ENCODE measurements around the gene NQO2.
A peak's percentile ranks its signal among the peaks of the same experiment; 100 is the strongest.
"Not testable (repeated sequence)": the region's sequence is repeated elsewhere in the genome, so short reads cannot be mapped to it uniquely, and the experiment has no call there.

NQO2 gene

GRCh38 chr6:3014675-3015066 is 15.0 kb downstream of the NQO2 start:
- DNase-seq = no peak

- DNase-seq = no peak
Measured at GRCh38 chr6:3015144-3015543, 15.4 kb downstream of the NQO2 start.

DNA sequence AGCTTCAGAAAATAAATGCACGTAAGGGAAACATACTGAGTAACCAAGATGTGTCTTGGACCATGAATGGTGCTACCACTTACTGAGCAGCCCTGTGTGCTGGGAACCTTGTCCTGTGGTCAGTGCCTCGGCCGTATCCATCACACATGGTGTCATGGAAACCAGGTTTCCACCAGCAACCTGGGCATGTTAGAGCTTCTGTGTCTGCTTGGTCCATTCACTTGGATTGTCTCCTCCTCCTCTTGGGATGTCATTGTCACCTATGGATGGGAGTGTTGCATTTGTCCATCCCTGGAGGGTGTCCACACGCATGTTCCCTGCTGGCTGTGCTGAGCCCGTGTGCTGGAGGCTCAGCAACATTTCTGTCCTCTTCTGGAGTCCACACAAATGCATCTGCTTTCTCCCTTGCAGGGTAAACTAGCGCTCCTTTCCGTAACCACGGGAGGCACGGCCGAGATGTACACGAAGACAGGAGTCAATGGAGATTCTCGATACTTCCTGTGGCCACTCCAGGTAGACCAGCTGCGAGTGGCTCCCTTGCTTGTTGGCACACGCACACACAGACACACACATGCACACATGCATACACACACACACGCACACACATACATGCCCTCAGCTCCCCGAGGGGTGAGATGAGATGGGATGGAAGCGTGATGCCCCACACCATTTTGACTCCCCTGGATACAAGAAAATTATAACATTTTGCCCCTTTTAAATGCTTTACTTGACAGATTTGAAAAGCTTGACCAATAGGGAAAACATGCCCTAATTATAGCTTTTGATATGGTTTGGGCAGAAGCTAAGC is 17.0 kb downstream of the NQO2 start:
- DNase-seq = no peak

GRCh38 chr6:3017304-3017703 is 17.6 kb downstream of the NQO2 start:
- DNase-seq = no peak

DNA sequence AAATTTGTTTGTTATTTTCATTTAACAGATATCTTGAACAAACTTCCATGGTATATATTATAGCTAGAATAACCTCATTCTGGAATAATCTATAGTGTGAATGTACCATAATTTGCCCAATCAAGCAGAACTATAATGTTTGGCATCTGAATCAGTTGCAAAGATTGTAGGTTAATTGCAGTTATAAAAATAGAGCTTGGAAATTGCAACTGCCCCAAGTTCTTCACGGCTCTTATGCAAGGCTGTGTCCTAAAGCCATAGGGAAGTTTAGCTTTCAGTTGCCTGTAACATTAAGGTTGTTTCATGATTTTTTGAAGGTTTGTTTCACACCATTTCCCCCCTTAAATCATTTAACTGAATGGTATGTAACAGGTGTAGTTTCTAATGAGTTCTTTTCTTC is 19.4 kb downstream of the NQO2 start:
- DNase-seq = no peak

DNA sequence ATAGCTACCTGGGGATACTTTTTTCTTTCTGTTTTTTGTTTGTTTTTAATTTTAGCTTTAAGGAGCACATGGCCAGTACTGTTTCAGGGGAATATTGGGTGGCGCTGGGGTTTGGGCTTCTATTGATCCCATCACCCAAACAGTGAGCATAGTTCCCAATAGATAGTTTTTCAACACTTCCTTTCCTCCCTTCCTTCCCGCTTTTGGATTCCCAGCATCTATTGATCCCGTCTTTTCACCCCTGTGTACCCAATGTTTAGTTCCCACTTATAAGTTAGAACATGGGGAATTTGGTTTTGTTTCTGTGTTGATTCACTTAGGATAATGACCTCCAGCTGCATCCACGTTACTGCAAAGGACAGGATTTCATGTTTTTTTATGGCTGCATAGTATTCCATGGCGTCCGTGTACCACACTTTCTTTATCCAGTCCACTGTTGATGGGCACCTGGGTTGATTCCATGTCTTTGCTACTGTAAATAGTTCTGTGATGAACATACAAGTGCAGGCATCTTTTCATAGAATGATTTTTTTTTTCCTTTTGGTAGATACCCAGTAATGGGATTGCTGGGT is 20.1 kb downstream of the NQO2 start:
- DNase-seq = no peak

- not testable (repeated sequence) for DNase-seq
Measured at GRCh38 chr6:3020976-3021598, 21.4 kb downstream of the NQO2 start.

DNA sequence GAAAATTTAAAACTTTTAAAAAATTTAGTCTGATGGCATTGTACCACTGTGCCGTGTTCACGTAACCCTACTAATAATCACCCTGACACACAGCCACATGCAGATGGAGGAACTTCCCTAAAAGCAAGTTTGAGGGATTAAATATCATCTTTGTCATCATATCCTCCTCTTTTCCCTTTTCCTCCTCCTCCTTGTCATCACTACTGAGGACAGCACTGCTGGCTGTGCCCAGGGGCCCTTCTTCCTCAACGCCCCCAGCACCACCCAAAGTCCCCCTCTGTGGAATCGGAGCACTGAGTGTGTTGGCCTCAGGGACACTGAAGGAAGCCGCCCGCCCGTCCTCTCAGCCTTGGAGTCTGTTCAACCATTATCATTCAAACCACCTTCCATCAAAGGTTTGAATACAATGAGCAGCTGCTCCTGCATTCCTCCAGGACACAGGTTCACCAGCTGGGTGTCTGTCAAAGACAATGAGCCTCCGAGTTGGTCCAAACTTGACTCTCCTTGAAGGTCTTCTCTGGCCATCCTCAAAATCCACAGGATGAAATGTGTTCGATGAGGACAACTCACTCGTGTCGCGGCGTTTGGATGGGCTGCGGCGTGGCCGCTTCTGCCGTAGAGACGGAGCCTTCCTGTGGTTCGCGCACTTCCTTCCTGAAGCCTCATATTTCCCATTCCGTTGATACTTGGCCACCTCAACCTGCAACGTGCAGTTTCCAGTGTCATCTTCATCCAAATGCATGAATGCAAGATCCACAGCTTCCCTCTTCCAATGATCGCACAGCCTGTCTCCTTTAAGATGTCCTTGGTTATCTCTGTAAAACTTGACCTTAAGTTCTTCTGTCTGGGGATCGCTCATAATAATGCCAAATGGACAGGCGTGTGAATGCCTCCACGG is 23.3 kb downstream of the NQO2 start:
- peak; percentile 29 for DNase-seq

DNA sequence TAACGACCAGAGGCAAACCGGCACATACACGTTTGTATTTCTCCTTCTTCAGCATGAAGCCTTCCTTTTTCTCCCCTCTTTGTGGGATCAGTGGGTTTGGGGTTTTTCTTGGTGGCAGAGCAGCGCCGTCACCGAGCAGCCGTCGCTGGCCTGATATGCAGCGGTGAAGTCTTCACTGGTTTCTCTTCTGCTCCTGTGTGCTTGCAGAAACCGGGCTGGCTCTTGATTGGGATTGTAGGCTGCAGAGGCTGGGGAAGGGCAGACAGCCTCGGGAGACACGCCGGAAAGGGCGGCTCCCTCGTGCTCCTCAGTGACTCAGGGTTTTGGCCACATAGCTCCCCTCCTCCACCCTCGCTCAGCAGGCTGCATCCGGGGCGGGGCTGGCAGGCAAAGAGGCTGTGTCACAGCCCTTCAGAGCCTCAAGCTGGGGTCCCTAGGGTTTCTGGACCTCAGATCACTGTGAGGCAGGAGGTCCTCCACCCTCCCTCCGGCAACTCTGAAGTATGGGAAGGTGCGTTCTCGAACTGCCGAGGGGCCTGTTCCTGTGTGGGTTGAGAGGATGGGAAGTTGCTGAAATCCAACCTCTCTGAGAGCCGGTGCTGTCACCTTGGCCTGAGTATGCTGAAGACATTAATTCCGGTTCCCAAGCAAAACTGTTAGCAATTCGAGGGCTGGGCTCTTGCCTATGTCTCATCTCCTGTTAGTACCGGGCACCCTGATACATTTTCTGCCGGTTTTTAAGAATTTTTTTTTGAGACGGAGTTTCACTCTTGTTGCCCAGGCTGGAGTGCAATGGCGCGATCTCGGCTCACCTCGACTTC is 24.2 kb downstream of the NQO2 start:
- peak; percentile 91 for DNase-seq

GRCh38 chr6:3026791-3027626 is 27.3 kb downstream of the NQO2 start:
- peak; percentile 3 for DNase-seq

- not testable (repeated sequence) for DNase-seq
Measured at GRCh38 chr6:3028156-3028555, 28.5 kb downstream of the NQO2 start.

DNA sequence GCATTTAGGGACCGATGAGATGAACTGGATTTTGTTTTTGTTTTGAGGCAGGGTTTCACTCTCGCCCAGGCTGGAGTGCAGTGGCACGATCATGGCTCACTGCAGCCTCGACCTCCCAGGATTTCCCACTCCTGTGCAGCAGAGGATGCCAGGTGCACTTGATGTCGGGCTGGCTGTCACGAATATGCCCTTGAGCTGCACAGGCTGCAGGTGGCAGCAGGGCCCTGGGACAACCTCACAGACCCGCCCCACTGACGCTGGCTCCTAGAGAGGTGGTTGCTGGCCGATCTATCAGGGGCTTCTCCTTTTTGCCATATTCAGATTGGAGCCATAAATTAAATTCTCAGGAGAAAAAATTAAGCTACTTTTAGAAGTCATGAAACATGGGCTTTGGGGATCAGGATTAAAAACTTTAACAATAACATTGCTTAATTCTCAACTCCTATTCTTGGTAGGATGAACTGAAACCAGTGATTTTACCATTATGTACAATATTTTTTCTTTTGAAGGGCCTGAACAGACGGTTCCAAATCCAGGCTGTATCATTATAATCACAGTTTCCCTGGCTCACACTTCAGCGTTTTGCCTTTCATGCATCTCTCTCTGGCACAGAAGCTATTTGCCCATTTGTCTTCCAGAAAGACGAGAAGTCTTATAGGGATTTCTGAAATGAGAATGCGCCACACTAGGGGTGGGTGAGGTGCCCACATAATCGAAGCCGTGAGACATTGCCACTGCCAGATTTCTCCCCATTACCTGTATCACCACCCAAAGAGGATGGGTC is 32.4 kb downstream of the NQO2 start:
- no peak for DNase-seq

DNA sequence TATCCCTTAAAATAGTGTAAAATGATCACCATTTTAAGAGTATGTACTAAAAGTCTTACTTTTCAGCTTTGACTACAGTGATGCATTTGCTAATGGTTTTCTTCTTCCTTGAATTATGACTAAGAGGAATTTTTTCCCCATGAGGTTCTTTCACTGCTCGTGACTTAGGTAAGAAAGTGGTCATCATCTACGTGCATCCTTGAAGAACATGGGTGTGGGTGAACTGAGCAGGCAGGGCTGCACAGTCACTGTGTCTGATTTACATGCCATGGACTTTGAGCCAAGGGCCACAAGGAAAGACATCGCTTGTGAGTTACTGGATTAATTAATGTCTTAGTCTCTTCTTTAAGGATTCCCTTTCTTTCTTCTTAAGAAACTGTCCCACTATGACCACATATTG is 33.3 kb downstream of the NQO2 start:
- DNase-seq = no peak

DNA sequence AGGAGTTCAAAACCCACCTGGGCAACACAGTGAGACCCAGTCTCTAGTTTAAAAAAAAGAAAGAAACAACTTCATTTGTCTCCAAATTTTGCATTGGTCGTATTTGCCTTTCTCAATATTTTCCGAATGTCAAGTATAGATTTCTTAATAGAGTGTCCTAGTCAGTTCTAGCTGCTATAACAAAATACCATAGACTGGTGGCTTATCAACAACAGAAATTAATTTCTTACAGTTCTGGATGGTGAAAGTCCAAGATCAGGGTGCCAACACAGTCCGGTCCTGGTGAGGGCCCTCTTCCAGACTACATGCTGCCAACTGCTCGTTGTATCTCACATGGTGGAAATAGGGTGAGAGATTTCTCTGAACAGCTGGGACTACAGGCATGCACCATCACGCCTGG is 34.0 kb downstream of the NQO2 start:
- no peak for DNase-seq

DNA sequence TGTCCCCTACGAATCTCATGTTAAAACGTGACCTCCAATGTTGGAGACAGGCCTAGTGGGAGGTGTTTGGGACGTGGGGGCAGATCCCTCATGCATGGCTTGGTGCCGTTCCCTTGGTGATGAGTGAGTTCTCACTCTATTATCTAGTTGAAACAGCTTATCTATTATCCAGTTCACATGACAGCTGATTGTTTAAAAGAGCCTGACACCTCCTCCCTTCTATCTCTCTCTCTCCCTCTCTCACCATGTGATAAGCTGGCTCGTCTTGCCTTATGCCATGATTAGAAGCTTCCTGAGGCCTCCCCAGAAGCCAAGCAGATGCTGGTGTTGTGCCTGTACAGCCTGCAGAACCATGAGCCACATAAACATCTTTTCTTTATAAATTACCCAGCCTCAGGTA is 35.7 kb downstream of the NQO2 start:
- no peak for DNase-seq

DNA sequence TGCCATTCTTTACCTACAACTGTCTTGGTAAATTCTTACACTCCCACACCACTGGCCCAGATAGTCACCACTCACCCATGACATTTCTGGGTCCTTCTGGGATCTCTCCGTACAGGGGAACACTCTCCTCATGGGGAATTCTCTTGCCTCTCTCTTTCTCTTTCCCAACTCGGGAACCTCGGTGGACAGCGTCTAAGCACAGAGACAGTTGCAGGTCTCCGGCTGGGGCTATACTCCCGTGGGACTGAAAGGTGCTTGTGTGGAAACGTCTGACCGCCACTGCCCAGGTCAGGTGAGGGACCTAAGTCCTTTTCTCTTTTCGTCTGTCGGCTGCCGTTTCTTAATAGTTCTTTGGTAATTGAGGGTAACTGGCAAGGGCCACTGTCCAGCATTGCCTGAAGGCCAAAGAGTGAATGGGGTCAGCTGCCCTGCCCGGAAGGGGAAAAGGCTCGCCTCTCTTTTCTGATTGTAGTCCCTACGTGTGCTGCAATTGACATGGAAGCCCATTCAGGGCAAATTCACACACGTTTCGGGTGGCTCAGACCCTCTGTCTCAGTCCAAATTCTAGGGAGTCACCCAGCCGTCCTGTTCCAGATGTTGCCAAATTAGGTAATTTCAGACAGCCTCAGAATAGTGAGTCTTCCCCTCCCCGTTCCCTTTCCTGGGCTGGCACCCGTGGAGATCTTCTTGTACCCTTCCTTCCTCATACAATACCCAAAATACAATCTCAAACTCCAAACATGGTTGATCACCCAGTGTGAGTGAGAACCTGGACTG is 37.4 kb downstream of the NQO2 start:
- DNase-seq = no peak

DNA sequence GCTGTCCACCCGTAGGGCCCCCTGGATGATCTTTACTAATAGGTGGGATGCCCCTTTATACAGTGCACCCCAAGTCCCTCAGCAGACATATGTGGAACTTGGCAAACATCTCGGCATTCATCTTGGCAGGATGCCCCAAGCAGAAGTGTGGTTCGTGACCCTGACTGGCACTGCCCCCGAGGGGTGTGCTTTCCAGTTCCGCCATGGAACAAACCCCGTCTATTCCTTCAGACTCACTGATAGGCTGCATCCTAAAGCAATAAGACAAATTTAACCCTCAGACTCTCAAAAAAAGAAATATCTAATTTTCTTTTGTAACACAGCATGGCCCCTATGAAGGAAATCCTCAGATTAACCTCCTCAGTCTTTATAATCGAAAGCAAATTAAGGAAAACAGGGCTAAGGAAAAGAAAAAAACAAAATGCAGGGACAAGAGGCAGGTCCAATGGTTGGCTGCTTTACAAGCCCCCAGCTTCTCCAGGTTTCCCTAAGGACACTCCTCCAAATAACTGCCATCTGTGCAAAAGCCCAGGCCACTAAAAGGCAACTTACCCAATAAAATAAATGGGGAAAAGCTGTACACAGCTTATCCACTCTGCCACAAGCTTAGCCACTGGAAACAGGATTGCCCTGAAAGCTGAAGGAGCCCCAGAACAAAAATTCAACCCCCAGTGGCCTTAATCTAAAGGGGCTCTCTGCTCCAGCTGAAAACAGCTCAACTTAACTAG is 38.1 kb downstream of the NQO2 start:
- no peak for DNase-seq

GRCh38 chr6:3039384-3039783 is 39.7 kb downstream of the NQO2 start:
- DNase-seq = no peak

DNA sequence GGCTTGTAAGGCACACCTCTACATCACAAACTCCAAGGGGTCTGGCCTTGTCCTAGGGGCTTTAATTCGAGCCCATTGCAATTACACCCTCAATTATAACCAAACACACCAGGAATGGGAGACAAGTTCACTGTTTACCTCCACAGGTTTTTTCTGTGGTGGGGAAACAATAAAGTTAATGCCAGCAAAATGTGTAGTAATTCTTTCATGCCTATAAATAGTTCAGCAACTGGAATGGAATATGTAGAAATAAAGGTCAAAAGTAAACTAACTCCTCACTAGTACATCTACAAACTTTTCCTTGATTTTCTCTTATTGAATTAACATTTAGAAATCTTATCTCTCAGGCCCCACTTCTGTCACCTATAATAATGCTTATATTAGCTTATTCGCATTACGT is 41.5 kb downstream of the NQO2 start:
- DNase-seq = no peak
